OCI-LY1 (cell line): ENCODE measurements around the gene TPPP.
"Not testable (repeated sequence)": the region's sequence is repeated elsewhere in the genome, so short reads cannot be mapped to it uniquely, and the experiment has no call there.

Source experiments
- H2AFZ ChIP-seq: fragments of 200-600 bp; sonication (generic), shearing (Covaris generic); 2 replicates; pipeline ENCODE4 v1.6.0; 2014; ENCODE audit warnings: antibody characterized with exemption, mild to moderate bottlenecking, low read length
- H3F3A ChIP-seq: fragments of 200-600 bp; sonication (generic), shearing (Covaris generic); 2 replicates; pipeline ENCODE4 v1.6.0; 2014; ENCODE audit warnings: mild to moderate bottlenecking, antibody characterized with exemption, low read length, moderate library complexity; ENCODE audit not compliant: insufficient read depth
- H3K27ac ChIP-seq: fragments of 200-600 bp; sonication (generic); 2 replicates; pipeline ENCODE4 v1.5.1; 2014; ENCODE audit warnings: low read length, mixed run types, mild to moderate bottlenecking, low read depth; ENCODE audit not compliant: poor library complexity, severe bottlenecking
- H3K27me3 ChIP-seq: fragments of 200-600 bp; sonication (generic); 2 replicates; pipeline ENCODE4 v1.6.0; 2014; ENCODE audit warnings: antibody characterized with exemption, mild to moderate bottlenecking, low read length, moderate library complexity; ENCODE audit not compliant: insufficient read depth
- H3K36me3 ChIP-seq: fragments of 200-600 bp; sonication (generic); 2 replicates; pipeline ENCODE4 v1.6.1; 2014; ENCODE audit warnings: mild to moderate bottlenecking, antibody characterized with exemption, low read length, moderate library complexity, mixed read lengths; ENCODE audit not compliant: insufficient read depth
- H3K4me1 ChIP-seq: fragments of 200-600 bp; sonication (generic); 2 replicates; pipeline ENCODE4 v1.5.1; 2014; ENCODE audit warnings: mild to moderate bottlenecking, low read length, moderate library complexity; ENCODE audit not compliant: insufficient read depth, severe bottlenecking
- H3K4me2 ChIP-seq: fragments of 200-600 bp; sonication (generic), shearing (Covaris generic); 2 replicates; pipeline ENCODE4 v1.6.1; 2014; ENCODE audit warnings: low read length
- H3K4me3 ChIP-seq: fragments of 200-600 bp; sonication (generic); 2 replicates; pipeline ENCODE4 v1.5.1; 2014; ENCODE audit warnings: low read length, low read depth, mild to moderate bottlenecking, mixed read lengths; ENCODE audit not compliant: poor library complexity, severe bottlenecking
- H3K79me2 ChIP-seq: fragments of 200-600 bp; shearing (Covaris generic); 2 replicates; pipeline ENCODE4 v1.6.1; 2016; ENCODE audit warnings: mixed run types, low read length, mixed read lengths; ENCODE audit not compliant: insufficient read depth
- H3K9ac ChIP-seq: fragments of 200-600 bp; sonication (generic), shearing (Covaris generic); 2 replicates; pipeline ENCODE4 v1.6.1; 2014; ENCODE audit warnings: mild to moderate bottlenecking, low read length, mixed read lengths
- H3K9me2 ChIP-seq: fragments of 200-600 bp; sonication (generic), shearing (Covaris generic); 2 replicates; pipeline ENCODE4 v1.6.1; 2014; ENCODE audit warnings: low read depth, mild to moderate bottlenecking, low read length, mixed read lengths
- H3K9me3 ChIP-seq: fragments of 200-600 bp; shearing (Covaris generic); 2 replicates; pipeline ENCODE4 v1.6.1; 2014; ENCODE audit warnings: low read length, mixed read lengths
- H4K20me1 ChIP-seq: fragments of 200-600 bp; sonication (generic), shearing (Covaris generic); 2 replicates; pipeline ENCODE4 v1.6.0; 2016; ENCODE audit warnings: mild to moderate bottlenecking, low read length; ENCODE audit not compliant: insufficient read depth
- CTCF ChIP-seq: fragments of 200-600 bp; sonication (generic), shearing (Covaris generic); IDR thresholded peaks from 2 replicates; pipeline ENCODE4 v1.5.1; 2017; ENCODE audit warnings: mild to moderate bottlenecking, antibody characterized with exemption, low read length, moderate library complexity, mixed read lengths
- EZH2 ChIP-seq: fragments of 200-600 bp; sonication (generic), shearing (Covaris generic); IDR thresholded peaks from 2 replicates; pipeline ENCODE4 v1.8.0; 2017; ENCODE audit warnings: borderline replicate concordance, mixed run types, mild to moderate bottlenecking, antibody characterized with exemption, low read length, moderate library complexity, mixed read lengths

The TPPP gene

GRCh38 chr5:686172-686523 is 7.0 kb downstream of the TPPP start:
- H3K4me3 ChIP-seq, H3K4me1 ChIP-seq, H3K27ac ChIP-seq, H3K79me2 ChIP-seq, H3F3A ChIP-seq, H2AFZ ChIP-seq, H4K20me1 ChIP-seq, H3K9me3 ChIP-seq, H3K9ac ChIP-seq, H3K9me2 ChIP-seq, H3K4me2 ChIP-seq, H3K27me3 ChIP-seq, H3K36me3 ChIP-seq: not testable (repeated sequence)

DNA sequence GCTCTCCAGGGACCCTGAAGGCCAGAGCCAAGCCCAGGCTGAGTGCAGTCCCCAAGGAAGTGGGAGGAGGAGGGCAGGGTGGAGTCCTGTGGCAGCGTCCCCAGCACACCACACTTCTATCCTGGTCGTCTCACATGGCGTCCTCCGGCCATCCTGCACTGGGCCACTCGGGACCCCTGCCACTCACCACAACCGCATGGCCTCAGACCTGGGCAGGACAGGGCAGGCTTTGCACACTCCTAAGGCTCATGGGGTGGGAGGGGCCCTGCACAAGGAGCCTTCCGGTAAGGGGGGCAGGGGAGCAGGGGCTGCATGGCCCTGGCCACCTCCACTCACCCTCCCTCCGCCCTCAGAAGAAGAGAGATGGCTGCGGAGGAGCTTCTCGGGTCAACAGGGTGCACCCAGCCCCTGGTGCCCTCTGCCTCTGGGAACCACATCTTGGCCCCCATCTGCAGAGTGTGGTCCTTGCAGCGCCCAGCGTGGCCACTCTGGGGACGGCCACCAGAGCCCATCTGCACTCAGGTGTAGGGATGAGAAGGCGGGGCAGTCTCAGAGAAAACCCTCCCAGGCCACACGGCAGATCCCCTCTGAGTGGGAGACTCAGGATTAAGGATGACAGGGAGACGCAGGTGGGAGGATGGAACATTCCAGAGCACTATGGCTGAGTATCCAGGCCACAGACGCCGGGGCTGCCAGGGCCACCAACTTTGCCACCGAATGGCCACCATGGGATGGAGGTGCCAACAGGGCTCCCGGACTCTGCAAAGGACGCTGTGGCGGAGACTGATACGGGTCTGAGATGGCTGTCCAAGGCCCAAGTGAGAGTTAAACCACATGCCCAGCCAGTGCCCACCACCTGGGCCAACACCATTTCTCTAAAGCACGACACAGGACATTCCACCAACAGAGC is 7.6 kb downstream of the TPPP start:
- Histone ChIP-seq H3K9me2 (no peaks in the 10 kb centered on the region), H3K4me2 (no peak overlapping the region), H3K36me3 (no peaks in the 10 kb centered on the region), H4K20me1 (no peaks in the 10 kb centered on the region), H3K79me2 (no peaks in the 10 kb centered on the region), H3K4me1 (no peaks in the 10 kb centered on the region), H2AFZ (no peak overlapping the region), H3K27ac (no peak overlapping the region), H3K9me3 (no peaks in the 10 kb centered on the region), H3F3A (no peaks in the 10 kb centered on the region), H3K4me3 (no peak overlapping the region), H3K9ac (no peak overlapping the region), H3K27me3 (no peaks in the 10 kb centered on the region)
- TF ChIP-seq CTCF (no peak), EZH2 (no peak)

DNA sequence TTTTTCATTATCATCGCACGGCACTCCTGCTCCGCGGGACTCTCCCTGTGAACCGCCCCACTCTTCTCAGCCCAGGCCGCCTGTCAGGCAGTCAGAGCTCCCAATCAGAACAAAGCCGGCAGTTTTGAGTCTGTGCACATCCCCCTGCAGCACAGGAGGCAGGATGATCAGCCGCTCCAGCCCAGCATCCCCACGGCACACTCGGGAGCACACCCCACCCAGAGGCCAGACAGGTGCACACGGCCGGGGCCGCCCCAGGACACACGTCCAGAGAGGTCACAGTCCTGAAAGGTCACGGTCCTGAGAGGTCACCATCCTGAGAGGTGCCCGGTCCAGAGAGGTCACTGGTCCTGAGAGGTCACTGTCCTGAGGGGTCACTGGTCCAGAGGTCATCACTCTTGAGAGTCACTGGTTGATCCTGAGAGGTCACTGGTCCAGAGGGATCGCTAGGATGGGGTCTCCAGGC is 8.4 kb downstream of the TPPP start:
- H3K4me1 ChIP-seq = no peaks in the 10 kb centered on the region
- no peak for TF ChIP-seq EZH2
- no peak for TF ChIP-seq CTCF

More for the DNA sequence above, 8.4 kb downstream of the TPPP start:
- Histone ChIP-seq H3K9me2 (no peaks in the 10 kb centered on the region), H3K27me3 (no peaks in the 10 kb centered on the region), H3K79me2 (no peaks in the 10 kb centered on the region), H3K9me3 (no peaks in the 10 kb centered on the region), H3K36me3 (no peaks in the 10 kb centered on the region), H2AFZ (no peak overlapping the region), H3F3A (no peaks in the 10 kb centered on the region), H3K27ac (no peak overlapping the region), H3K9ac (no peak overlapping the region), H3K4me2 (no peak overlapping the region), H4K20me1 (no peaks in the 10 kb centered on the region), H3K4me3 (no peak overlapping the region)
